K562 (cell line): ENCODE measurements around the gene CLDN15. TPM values are rescaled to one million over a fixed set of nuclear protein-coding genes. Genes with fewer than 3 reads are reported as not detected.

Experiments used
- CEBPZ ChIP-seq: fragments of 150-350 bp; IDR thresholded peaks from 2 replicates; pipeline ENCODE4 v1.6.1; 2014; ENCODE audit warnings: low read depth, mild to moderate bottlenecking, low read length, borderline replicate concordance
- E2F4 ChIP-seq: sonication (generic); formaldehyde crosslinking; IDR thresholded peaks from 2 replicates; pipeline ENCODE4 v1.8.0; 2022; ENCODE audit warnings: mild to moderate bottlenecking, low read depth, missing genetic modification reagents
- ELF4 ChIP-seq: fragments of 450-650 bp; formaldehyde crosslinking; IDR thresholded peaks from 2 replicates; pipeline ENCODE4 v1.4.0; 2022; ENCODE audit warnings: missing genetic modification characterization
- ELK1 ChIP-seq: sonication (generic); formaldehyde crosslinking; IDR thresholded peaks from 2 replicates; pipeline ENCODE4 v1.8.1; 2022; ENCODE audit warnings: missing genetic modification reagents
- ETS1 ChIP-seq: conservative IDR thresholded peaks from 2 replicates; pipeline ENCODE4 v1.6.1; 2011; ENCODE audit warnings: low read depth, mild to moderate bottlenecking, low read length; ENCODE audit not compliant: control insufficient read depth
- FOXA1 ChIP-seq: fragments of 450-650 bp; IDR thresholded peaks from 2 replicates; pipeline ENCODE4 v1.6.1; 2016; ENCODE audit warnings: mild to moderate bottlenecking, borderline replicate concordance
- HNRNPL ChIP-seq: fragments of 200-400 bp; formaldehyde crosslinking; IDR thresholded peaks from 2 replicates; pipeline ENCODE4 v1.6.1; 2017; ENCODE audit warnings: low read depth, mild to moderate bottlenecking, low read length
- NR2C2 ChIP-seq, 2 experiments: fragments of 200-800 bp in 1 of 2; sonication (Bioruptor generic) in 1 of 2; sonication (generic) in 1 of 2; formaldehyde crosslinking in 1 of 2; IDR thresholded peaks; 2 replicates each; pipeline versions ENCODE4 v1.6.1 to v1.8.0; 2016 to 2022; ENCODE audit warnings: mild to moderate bottlenecking in 1 of 2, missing compliant biosample characterization in 1 of 2, missing genetic modification characterization in 1 of 2, missing genetic modification reagents in 1 of 2
- PRPF4 ChIP-seq: fragments of 200-400 bp; formaldehyde crosslinking; IDR thresholded peaks from one replicate; pipeline ENCODE4 v1.6.1; 2017; ENCODE audit warnings: low read length, low read depth, mild to moderate bottlenecking; ENCODE audit not compliant: insufficient read depth, poor library complexity, severe bottlenecking
- SP1 ChIP-seq: sonication (generic); formaldehyde crosslinking; IDR thresholded peaks from 2 replicates; pipeline ENCODE4 v1.8.1; 2022; ENCODE audit warnings: mild to moderate bottlenecking, missing genetic modification reagents
- ZBTB7A ChIP-seq: IDR thresholded peaks from 2 replicates; pipeline ENCODE4 v1.6.1; 2011; ENCODE audit warnings: low read depth, mild to moderate bottlenecking, low read length, moderate library complexity, borderline replicate concordance; ENCODE audit not compliant: control insufficient read depth
- ZNF644 ChIP-seq: fragments of 200-800 bp; sonication (Bioruptor generic); IDR thresholded peaks from 2 replicates; pipeline ENCODE4 v1.6.1; 2016; ENCODE audit warnings: low read depth, missing genetic modification characterization, missing compliant biosample characterization
- ZNF707 ChIP-seq: fragments of 250-450 bp; sonication (Bioruptor Pico); conservative IDR thresholded peaks from 2 replicates; pipeline ENCODE4 v1.8.0; 2022; ENCODE audit warnings: inconsistent platforms, mild to moderate bottlenecking, moderate library complexity
- polyA plus RNA-seq, 8 experiments: library from polyadenylated mRNA; depleted of rRNA in 4 of 8; stranded (reverse) in 5 of 8; unstranded in 3 of 8; fragments of >200 nt; fragmentation: Nextera tagmentation in 2 of 8; fragmentation: Illumina TruSeq in 1 of 8; extraction: Ambion mirVana in 2 of 8; extraction: Trizol in 1 of 8; gene quantifications; 2 replicates each; pipeline versions ENCODE4 v1.2.1 to v1.2.3, GENCODE V29; 2011 to 2014; ENCODE audit warnings: inconsistent platforms in 1 of 8, missing spikeins in 1 of 8
- total RNA-seq, 7 experiments: library from RNA; depleted of rRNA in 6 of 7; stranded (reverse); fragments of >200 nt in 6 of 7; fragmentation: Illumina TruSeq in 2 of 7; extraction: Trizol in 2 of 7; gene quantifications; 2 replicates each; pipeline versions ENCODE4 v1.2.1 to v1.2.3, GENCODE V29; 2011 to 2021; ENCODE audit warnings: low replicate concordance in 1 of 7

The CLDN15 gene
- total and polyA plus RNA-seq, 9 of the 15 experiments (the other 6 are each of a cell fraction or from before 2014, with no cell fraction given) = 0.32 to 14.5 (median 7.4) TPM

- TF ChIP-seq NR2C2 (CRISPR knock-in tag; IDR thresholded peaks at IDR 0.05) (0 out of 2 replicates have a peak, but pooled peaks have one; percentile 27), NR2C2 (tag; IDR thresholded peaks at IDR 0.05) (no peak), ZNF644 (tag) (0 out of 2 replicates have a peak, but pooled peaks have one; percentile 29), E2F4 (CRISPR knock-in tag) (no peak), ZNF707 (CRISPR knock-in tag) (no peak), ELF4 (CRISPR knock-in tag) (0 out of 2 replicates have a peak, but pooled peaks have one; percentile 23), ZBTB7A (peak; percentile 52; the same call in 1 of the 2 replicates), CEBPZ (no peak), SP1 (peak; percentile 49; the same call in 1 of the 2 replicates), HNRNPL (no peak), FOXA1 (no peak), ETS1 (0 out of 2 replicates have a peak, but pooled peaks have one; percentile 50), PRPF4 (no peak), ELK1 (CRISPR knock-in tag) (no peak)
Measured at GRCh38 chr7:101216001-101216859, 21.4 kb downstream of the CLDN15 start (continued).
